Right ventricle myocardium inferior (tissue), 1 donor: ENCODE results near the gene TCF4. TPM values are rescaled to one million over a fixed set of nuclear protein-coding genes. Genes with fewer than 3 reads are reported as not detected.

Source experiments
- ATAC-seq: fragments of 200-7000 bp; cut with Tn5 transposase; one replicate; pipeline ENCODE4 v1.9.1; 2020; ENCODE audit warnings: mild to moderate bottlenecking, moderate library complexity
- DNase-seq: peaks from one replicate; pipeline ENCODE4 v3.0.0; 2021; ENCODE audit errors: missing footprints
- intact Hi-C: fragments of 100-400 bp; cut with DNase I; formaldehyde crosslinking; loops from one replicate; pipeline ENCODE4 v1.11.0; 2022
- total RNA-seq: library from RNA; stranded (reverse); fragmentation: NEBNext Ultra II Directional; extraction: Animal tissue kit (Norgen Biotek cat#: 25700); gene quantifications from one replicate; pipeline ENCODE4 v1.2.1, GENCODE V29; 2021
- donor health status: DM: no; HTN: yes; CAD: no; lungs with severe emphysema.

TCF4 gene
- total RNA-seq, 1 donor from 2014 or later: 57.8 TPM

- intact Hi-C loops: loop anchor here (5.0 kb wide), 4 partner anchors 167 to 1342 kb away; no protein-coding TSS in a partner anchor
- DNase-seq (no peak), ATAC-seq (no peak)
Measured at GRCh38 chr18:55235094-55235461, 352.9 kb downstream of the TCF4 start.

GRCh38 chr18:55234366-55235093, 353.5 kb downstream of the TCF4 start:
- intact Hi-C loops: loop anchor here (5.0 kb wide), 4 partner anchors 168 to 1343 kb away; no protein-coding TSS in a partner anchor
- DNase-seq (peak; percentile 69), ATAC-seq (peak; percentile 92)

- ATAC-seq: no peak
- intact Hi-C loops: no loop called here
Measured at GRCh38 chr18:55233857-55234256, 354.1 kb downstream of the TCF4 start.

GRCh38 chr18:55232506-55232905, 355.5 kb downstream of the TCF4 start:
- ATAC-seq: no peak
- intact Hi-C loops: no loop called here
- DNase-seq: no peak

More at GRCh38 chr18:55233857-55234256, 354.1 kb downstream of the TCF4 start:
- no peak for DNase-seq

GRCh38 chr18:55229682-55230081, 358.3 kb downstream of the TCF4 start:
- no peak for ATAC-seq
- DNase-seq: no peak
- intact Hi-C loops: no loop called here

GRCh38 chr18:55228707-55229106, 359.3 kb downstream of the TCF4 start:
- peak; percentile 16 for ATAC-seq
- intact Hi-C loops: no loop called here
- DNase-seq: peak; percentile 65

- DNase-seq (no peak), ATAC-seq (no peak)
- intact Hi-C loops: no loop called here
Measured at GRCh38 chr18:55228191-55228590, 359.8 kb downstream of the TCF4 start.

- DNase-seq (no peak), ATAC-seq (no peak)
- intact Hi-C loops: no loop called here
Measured at GRCh38 chr18:55227771-55228170, 360.2 kb downstream of the TCF4 start.

GRCh38 chr18:55226044-55226443, 361.9 kb downstream of the TCF4 start:
- intact Hi-C loops: no loop called here
- DNase-seq (no peak), ATAC-seq (no peak)

GRCh38 chr18:55224086-55224625, 363.8 kb downstream of the TCF4 start:
- DNase-seq: no peak
- intact Hi-C loops: loop anchor here (5.0 kb wide), 1 partner anchor 112 kb away; no protein-coding TSS in a partner anchor
- no peak for ATAC-seq

- intact Hi-C loops: loop anchor here (5.0 kb wide), 1 partner anchor 109 kb away; no protein-coding TSS in a partner anchor
- no peak for DNase-seq
- no peak for ATAC-seq
Measured at GRCh38 chr18:55221622-55222021, 366.4 kb downstream of the TCF4 start.

GRCh38 chr18:55220523-55220922, 367.5 kb downstream of the TCF4 start:
- intact Hi-C loops: loop anchor here (5.0 kb wide), 1 partner anchor 108 kb away; no protein-coding TSS in a partner anchor
- ATAC-seq (peak; percentile 31), DNase-seq (no peak)

GRCh38 chr18:55219823-55220222, 368.2 kb downstream of the TCF4 start:
- DNase-seq: no peak
- ATAC-seq: no peak
- intact Hi-C loops: loop anchor here (5.0 kb wide), 1 partner anchor 108 kb away; no protein-coding TSS in a partner anchor

GRCh38 chr18:55219059-55219458, 368.9 kb downstream of the TCF4 start:
- intact Hi-C loops: no loop called here
- ATAC-seq (no peak), DNase-seq (no peak)

GRCh38 chr18:55214969-55215368, 373.0 kb downstream of the TCF4 start:
- ATAC-seq (no peak), DNase-seq (no peak)
- intact Hi-C loops: no loop called here

- ATAC-seq: no peak
- DNase-seq: no peak
- intact Hi-C loops: no loop called here
Measured at GRCh38 chr18:55214534-55214933, 373.5 kb downstream of the TCF4 start.

GRCh38 chr18:55213586-55213985, 374.4 kb downstream of the TCF4 start:
- intact Hi-C loops: no loop called here
- DNase-seq (no peak), ATAC-seq (no peak)

- intact Hi-C loops: no loop called here
- no peak for DNase-seq
- ATAC-seq: no peak
Measured at GRCh38 chr18:55206927-55207326, 381.1 kb downstream of the TCF4 start.

- DNase-seq (no peak), ATAC-seq (no peak)
- intact Hi-C loops: no loop called here
Measured at GRCh38 chr18:55202232-55202917, 385.6 kb downstream of the TCF4 start.
